HG03558 (cell line): ENCODE data around the gene SYTL2.

Experiments used
- ATAC-seq: cut with Tn5 transposase; IDR thresholded peaks from one replicate; pipeline ENCODE4 v1.9.1; 2021; ENCODE audit warnings: moderate number of reproducible peaks; ENCODE audit not compliant: unreplicated experiment; ENCODE audit errors: extremely low read depth

The SYTL2 gene

GRCh38 chr11:85745626-85746025, 65.3 kb downstream of the SYTL2 start:
- no peak for ATAC-seq

- ATAC-seq = no peak
Measured at GRCh38 chr11:85742873-85743275, 68.1 kb downstream of the SYTL2 start.

GRCh38 chr11:85742348-85742747, 68.6 kb downstream of the SYTL2 start:
- ATAC-seq = no peak

- ATAC-seq = no peak
Measured at GRCh38 chr11:85740481-85741400, 70.2 kb downstream of the SYTL2 start.

- ATAC-seq = no peak
Measured at GRCh38 chr11:85737738-85738137, 73.2 kb downstream of the SYTL2 start.

- no peak for ATAC-seq
Measured at GRCh38 chr11:85735876-85736460, 75.0 kb downstream of the SYTL2 start.

GRCh38 chr11:85732965-85733364, 78.0 kb downstream of the SYTL2 start:
- no peak for ATAC-seq

- ATAC-seq = no peak
Measured at GRCh38 chr11:85726381-85726780, 84.6 kb downstream of the SYTL2 start.

GRCh38 chr11:85725510-85726258, 85.3 kb downstream of the SYTL2 start:
- ATAC-seq = no peak

- ATAC-seq = no peak
Measured at GRCh38 chr11:85724748-85725465, 86.0 kb downstream of the SYTL2 start.

GRCh38 chr11:85723088-85723487, 87.9 kb downstream of the SYTL2 start:
- ATAC-seq = no peak

- no peak for ATAC-seq
Measured at GRCh38 chr11:85721191-85721590, 89.8 kb downstream of the SYTL2 start.

- ATAC-seq = no peak
Measured at GRCh38 chr11:85718991-85719807, 91.7 kb downstream of the SYTL2 start.

- no peak for ATAC-seq
Measured at GRCh38 chr11:85718126-85718943, 92.6 kb downstream of the SYTL2 start.

GRCh38 chr11:85717429-85717828, 93.5 kb downstream of the SYTL2 start:
- ATAC-seq = no peak

GRCh38 chr11:85712953-85713352, 98.0 kb downstream of the SYTL2 start:
- ATAC-seq = no peak

GRCh38 chr11:85710917-85711316, 100.0 kb downstream of the SYTL2 start:
- no peak for ATAC-seq

GRCh38 chr11:85709941-85710702, 100.8 kb downstream of the SYTL2 start:
- ATAC-seq = no peak
